ENCODE results near the gene NDUFA11.

NDUFA11 gene

GRCh38 chr19:5932609-5933262 lies 29.1 kb upstream of the NDUFA11 start:
- no peak for DNase-seq (ENCODE audit: low spot score)

- no peak for DNase-seq (ENCODE audit: low spot score)
These were observed 28.6 kb upstream of the NDUFA11 start for GRCh38 chr19:5932146-5932545.

- no peak for DNase-seq (ENCODE audit: low spot score)
These were observed 27.7 kb upstream of the NDUFA11 start for GRCh38 chr19:5931251-5931650.

GRCh38 chr19:5929625-5930024 lies 26.0 kb upstream of the NDUFA11 start:
- DNase-seq (ENCODE audit: low spot score), result peak; percentile 43

- no peak for DNase-seq (ENCODE audit: low spot score)
These were observed 25.6 kb upstream of the NDUFA11 start for GRCh38 chr19:5929179-5929578.

- no peak for DNase-seq (ENCODE audit: low spot score)
These were observed 23.8 kb upstream of the NDUFA11 start for GRCh38 chr19:5927441-5927821.

- peak; percentile 96 for DNase-seq (ENCODE audit: low spot score)
These were observed 23.3 kb upstream of the NDUFA11 start for GRCh38 chr19:5926641-5927440.

- DNase-seq (ENCODE audit: low spot score), result no peak
These were observed 22.3 kb upstream of the NDUFA11 start for GRCh38 chr19:5925830-5926427.

GRCh38 chr19:5923356-5923755 lies 19.8 kb upstream of the NDUFA11 start:
- no peak for DNase-seq (ENCODE audit: low spot score)

GRCh38 chr19:5922161-5922545 lies 18.6 kb upstream of the NDUFA11 start:
- DNase-seq (ENCODE audit: low spot score), result no peak

GRCh38 chr19:5921516-5922160 lies 18.0 kb upstream of the NDUFA11 start:
- no peak for DNase-seq (ENCODE audit: low spot score)

- no peak for DNase-seq (ENCODE audit: low spot score)
These were observed 15.0 kb upstream of the NDUFA11 start for GRCh38 chr19:5918463-5919079.

- DNase-seq (ENCODE audit: low spot score), result no peak
These were observed 14.0 kb upstream of the NDUFA11 start for GRCh38 chr19:5917431-5918107.

GRCh38 chr19:5916181-5916708 lies 12.7 kb upstream of the NDUFA11 start:
- no peak for DNase-seq (ENCODE audit: low spot score)

- DNase-seq (ENCODE audit: low spot score), result no peak
These were observed 12.2 kb upstream of the NDUFA11 start for GRCh38 chr19:5915782-5916165.

GRCh38 chr19:5914946-5915781 lies 11.6 kb upstream of the NDUFA11 start:
- DNase-seq (ENCODE audit: low spot score), result no peak

GRCh38 chr19:5914358-5914774 lies 10.8 kb upstream of the NDUFA11 start:
- DNase-seq (ENCODE audit: low spot score), result no peak

GRCh38 chr19:5913739-5914357 lies 10.3 kb upstream of the NDUFA11 start, which contains the start of gene CAPS:
TSS of gene CAPS (plus strand) at chr19:5914254. CDS start at chr19:5914407, 153 bp downstream.
- DNase-seq (ENCODE audit: low spot score), result peak; percentile 89

- no peak for DNase-seq (ENCODE audit: low spot score)
These were observed 7.8 kb upstream of the NDUFA11 start for GRCh38 chr19:5911366-5911765.

GRCh38 chr19:5910638-5910907 lies 7.0 kb upstream of the NDUFA11 start:
- no peak for DNase-seq (ENCODE audit: low spot score)
